Stimulated activated CD4-positive, alpha-beta T cell treated with anti-CD3 and anti-CD28 coated beads, Interleukin-1b, Interleukin-23, amount 100 ng/mL, for 4 hours (primary cell): ENCODE measurements around the gene SH3BGRL3.
A peak's percentile ranks its signal among the peaks of the same experiment; 100 is the strongest.
"Not testable (repeated sequence)": the region's sequence is repeated elsewhere in the genome, so short reads cannot be mapped to it uniquely, and the experiment has no call there.

ENCODE experiments used
- DNase-seq, 2 donors: peaks; one replicate each; pipeline ENCODE4 v3.0.0-alpha.2; 2020; ENCODE audit warnings: low read depth in 2 of 2

The SH3BGRL3 gene

DNA sequence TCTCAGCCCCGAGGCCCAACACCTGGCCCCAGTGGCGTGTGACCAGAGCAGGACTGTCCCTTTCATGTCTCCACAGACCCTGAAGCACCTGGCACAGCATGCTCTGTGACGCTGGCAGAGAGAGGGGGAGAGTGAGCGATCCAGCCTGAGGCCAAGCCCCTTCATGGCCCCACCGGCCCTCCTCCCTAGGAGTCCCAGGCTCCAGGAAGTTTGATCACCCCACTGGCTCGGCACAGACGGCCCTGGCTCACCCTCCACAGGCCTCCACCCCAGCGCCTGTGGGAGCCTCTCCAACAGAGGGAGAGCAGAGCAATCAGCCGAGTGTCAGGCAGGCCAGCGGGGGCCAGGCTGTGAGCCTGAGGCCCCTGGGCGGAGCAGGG, 11.0 kb downstream of the SH3BGRL3 start:
- DNase-seq: no peak

GRCh38 chr1:26291433-26291832, 11.5 kb downstream of the SH3BGRL3 start:
- DNase-seq: no peak

GRCh38 chr1:26291939-26292338, 12.1 kb downstream of the SH3BGRL3 start:
- DNase-seq: no peak

DNA sequence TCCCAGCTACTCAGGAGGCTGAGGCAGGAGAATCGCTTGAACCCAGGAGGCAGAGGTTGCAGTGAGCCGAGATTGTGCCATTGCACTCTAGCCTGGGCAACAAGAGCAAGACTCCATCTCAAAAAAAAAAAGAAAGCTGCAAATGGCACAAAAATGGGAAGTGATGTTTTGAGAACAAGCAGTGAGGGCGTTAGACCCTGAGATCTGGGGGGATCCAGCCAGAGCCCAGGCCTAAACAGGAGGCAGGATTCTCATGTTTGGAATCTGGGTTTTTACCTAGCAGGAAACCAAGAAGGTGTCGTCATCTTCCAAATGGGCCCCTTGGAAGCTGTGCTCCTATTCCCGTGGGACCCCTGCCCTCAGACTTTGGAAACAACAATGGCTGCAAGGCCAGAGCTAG, 12.8 kb downstream of the SH3BGRL3 start:
- DNase-seq: not testable (repeated sequence)

GRCh38 chr1:26293911-26294463, 14.1 kb downstream of the SH3BGRL3 start:
- no peak for DNase-seq

DNA sequence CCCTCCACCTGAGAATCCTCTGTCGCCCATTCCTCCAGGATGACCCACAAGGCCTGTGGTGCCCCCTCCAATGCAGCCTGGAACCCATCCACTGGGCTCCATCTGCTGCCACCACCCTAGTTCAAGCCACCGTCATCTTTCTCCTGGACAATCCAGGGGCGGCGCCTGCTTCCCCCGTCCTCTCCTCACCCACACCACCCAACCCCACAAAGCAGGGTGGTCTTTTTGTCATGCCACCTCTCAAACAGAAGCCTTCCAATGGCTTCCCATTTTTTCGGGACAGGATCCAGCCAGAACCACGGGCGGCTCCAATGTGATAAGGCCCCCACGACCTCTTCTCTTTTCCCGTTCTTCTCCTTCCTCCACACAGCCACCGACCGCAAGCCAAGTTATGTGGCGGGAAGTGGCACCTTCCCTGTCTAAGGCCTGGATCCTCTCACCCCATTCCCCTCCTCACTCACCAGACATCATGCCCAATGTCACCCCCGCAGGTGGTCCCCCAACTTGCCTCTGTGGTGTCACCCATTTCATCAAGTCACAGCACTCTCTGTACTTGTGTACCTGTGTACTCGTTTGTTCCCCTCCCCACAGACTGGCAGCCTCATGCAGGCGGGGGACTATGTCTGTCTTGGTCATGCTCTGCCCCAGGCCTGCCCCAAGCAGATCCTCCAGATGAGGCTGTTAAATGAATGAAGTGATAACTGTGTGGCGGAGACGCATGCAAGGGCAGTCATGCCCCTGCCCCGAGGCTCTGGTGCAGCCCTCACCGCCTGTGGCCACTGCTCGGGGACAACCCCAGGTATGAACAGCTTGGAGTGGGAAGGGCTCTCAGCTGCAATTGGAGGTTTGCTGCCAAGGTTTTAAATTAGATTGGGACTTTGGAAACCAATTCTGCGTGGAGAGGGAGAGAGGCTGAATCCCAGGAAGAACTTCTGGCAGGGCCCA, 15.6 kb downstream of the SH3BGRL3 start:
- DNase-seq: no peak

DNA sequence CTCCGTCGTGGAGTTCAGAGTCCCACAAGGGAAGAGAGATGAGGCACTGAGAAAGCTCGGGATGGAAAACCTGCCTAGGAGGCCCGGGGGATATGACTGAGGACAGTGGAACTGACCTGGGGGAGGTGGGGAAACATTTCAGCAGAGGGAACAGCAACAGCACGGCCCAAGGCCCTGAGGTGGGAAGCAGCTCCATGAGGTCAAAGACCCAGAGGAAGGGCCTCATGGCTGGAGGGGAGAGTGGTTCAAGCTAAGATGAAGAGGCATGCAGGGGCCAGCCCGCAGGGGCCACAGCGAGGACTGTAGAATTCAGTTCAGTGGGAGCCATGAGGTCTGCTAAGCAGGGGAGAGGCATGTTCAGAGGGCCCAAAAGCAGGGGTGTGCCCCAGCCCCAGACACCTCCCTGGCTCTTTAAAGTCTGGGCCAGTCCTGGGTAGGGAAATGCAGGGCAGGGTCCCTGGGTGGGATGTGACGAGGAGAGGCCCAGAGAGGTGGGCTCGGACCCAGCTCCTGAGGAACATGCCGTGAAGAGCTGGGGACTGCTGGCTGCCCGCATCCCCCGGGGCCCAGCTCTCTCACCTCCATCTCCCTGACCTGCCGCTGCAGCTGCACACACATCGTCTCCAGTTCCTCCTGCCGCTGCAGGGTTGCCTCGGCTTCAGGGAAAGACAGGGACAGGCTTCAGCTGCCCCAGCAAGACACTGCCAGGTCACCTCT, 16.6 kb downstream of the SH3BGRL3 start:
- no peak for DNase-seq

- no peak for DNase-seq
Measured at GRCh38 chr1:26297057-26297790, 17.3 kb downstream of the SH3BGRL3 start.

- DNase-seq: no peak
Measured at GRCh38 chr1:26297791-26298124, 17.9 kb downstream of the SH3BGRL3 start.

DNA sequence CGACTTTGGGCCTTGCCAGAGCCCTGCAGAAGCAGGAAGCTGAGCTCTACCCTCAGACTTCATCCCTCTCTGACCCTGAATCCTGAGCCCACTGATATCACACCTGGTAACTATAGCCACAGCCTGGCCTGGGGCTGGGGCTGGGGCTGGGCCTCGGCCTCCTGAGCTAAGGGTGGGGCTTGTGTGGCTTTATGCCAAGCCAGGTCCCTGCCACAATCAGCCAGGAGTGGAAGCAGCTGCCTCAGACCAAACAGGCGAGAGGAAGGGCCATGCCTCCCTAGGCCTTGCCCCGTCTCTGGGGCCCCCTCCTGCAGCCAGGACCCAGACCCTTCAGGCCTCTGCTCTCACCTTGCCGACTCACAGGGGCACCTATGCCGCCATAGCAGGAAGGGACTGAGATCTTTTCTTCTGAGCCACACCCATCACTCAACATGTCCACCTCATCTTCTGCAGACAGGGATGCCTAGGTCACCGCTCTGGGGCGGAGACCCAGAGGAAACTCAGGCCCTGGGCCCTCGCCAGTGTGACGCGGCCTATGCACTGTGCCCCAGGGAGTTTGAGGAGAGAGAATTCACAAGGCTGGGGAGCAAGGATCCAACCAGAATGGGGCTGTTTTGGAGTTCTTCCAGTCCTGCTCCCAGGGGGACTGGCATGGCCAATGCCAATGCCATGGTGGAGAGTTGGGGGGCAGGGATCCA, 20.8 kb downstream of the SH3BGRL3 start:
- DNase-seq: no peak

- DNase-seq: no peak
Measured at GRCh38 chr1:26302733-26303405, 23.0 kb downstream of the SH3BGRL3 start.

- no peak for DNase-seq
Measured at GRCh38 chr1:26305667-26306289, 25.9 kb downstream of the SH3BGRL3 start.

GRCh38 chr1:26306290-26307229, 26.7 kb downstream of the SH3BGRL3 start, which contains the start of gene UBXN11:
Gene UBXN11 (minus strand): TSS chr1:26306636. CDS start chr1:26302883, 3,753 bp downstream.
- DNase-seq: peak; percentile 78 to 83

DNA sequence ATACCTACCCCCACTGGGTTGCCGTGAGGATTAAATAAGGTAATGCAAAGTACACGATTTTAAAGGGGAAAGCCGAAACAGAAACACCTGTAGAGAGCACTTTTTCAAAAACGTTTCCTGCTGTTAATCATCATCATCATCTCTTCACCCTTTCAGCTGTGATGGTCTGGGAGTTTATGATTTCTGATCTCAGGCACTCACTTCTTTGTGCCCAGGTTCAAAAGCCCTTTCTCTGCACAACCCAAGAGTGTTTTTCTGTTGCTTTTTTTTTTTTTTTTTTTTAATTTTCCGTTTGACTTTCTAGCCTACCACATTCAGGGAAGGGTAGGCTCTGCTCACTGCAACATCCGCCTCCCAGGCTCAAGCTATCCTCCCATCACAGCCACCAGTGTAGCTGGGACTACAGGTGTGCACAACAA, 27.5 kb downstream of the SH3BGRL3 start:
- DNase-seq: no peak

DNA sequence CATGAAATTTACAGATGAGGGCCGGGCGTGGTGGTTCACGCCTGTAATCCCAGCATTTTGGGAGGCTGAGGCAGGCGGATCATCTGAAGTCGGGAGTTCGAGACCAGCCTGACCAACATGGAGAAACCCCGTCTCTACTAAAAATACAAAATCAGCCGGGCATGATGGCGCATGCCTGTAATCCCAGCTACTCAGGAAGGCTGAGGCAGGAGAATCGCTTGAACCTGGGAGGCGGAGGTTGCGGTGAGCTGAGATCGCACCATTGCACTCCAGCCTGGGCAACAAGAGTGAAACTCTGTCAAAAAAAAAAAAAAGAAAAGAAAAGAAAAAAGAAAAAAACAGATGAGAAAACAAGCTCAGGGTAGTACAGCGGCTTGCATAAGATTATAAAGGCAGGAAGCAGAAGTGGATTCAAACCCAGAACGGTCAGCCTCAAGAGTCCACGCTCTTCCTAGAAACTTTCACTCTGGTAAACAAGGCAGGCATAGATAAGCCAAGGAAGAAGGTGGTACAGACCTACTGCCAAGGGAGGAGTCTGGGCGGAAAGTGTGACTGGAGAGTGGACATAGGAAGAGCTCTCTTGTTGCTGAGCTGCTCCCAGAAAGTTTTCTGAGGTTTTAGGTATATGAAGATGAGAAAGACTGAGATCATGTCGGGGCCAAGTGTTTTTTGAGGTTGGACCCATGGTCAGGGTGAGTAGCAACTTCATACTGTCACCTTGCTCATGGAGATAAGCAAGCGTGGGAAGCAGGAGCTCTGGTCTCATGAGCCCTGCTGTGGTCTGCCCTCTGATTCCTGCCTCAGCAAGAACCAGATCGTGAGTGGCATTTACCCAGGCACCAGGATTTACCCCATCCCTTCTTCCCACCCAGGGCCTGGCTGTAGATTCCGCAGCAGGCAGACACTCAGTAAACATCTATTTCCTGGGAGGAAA, 28.3 kb downstream of the SH3BGRL3 start:
- not testable (repeated sequence) for DNase-seq

GRCh38 chr1:26314501-26314900, 34.6 kb downstream of the SH3BGRL3 start:
- DNase-seq: no peak

- no peak for DNase-seq
Measured at GRCh38 chr1:26315874-26316850, 36.3 kb downstream of the SH3BGRL3 start.
